ENCODE measurements around the gene YY1. TPM values are rescaled to one million over a fixed set of nuclear protein-coding genes. Genes with fewer than 3 reads are reported as not detected.

The YY1 gene
- total RNA-seq, 1 experiment from 2014 or later = 73.3 TPM

DNA sequence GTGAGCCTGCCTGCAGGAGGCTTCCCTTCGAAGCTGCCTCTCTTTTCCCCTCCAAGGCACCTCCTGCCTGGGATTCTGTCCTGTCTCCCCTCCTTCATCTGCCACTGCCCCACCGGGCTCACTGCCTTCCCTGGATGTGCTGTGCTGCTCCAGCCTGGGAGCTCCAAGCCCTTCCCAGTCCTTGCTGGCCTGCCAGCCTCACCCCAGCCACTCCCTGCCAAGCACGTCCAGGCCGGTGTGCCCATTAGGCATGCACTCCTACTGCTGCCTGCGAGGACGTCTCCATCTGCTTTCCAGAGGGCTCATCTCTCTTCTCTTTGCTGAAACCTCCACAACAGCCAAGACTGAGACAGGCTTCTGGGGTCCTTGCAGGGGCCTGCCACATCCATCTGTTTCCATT, 75.8 kb downstream of the YY1 start:
- ChIA-PET CTCF (interaction anchor here (0.7 to 2.1 kb wide), 2 partner anchors 11 to 39 kb away, joined by 3 to 8 read pairs; no protein-coding TSS in a partner anchor), POLR2A (no interaction called here)
- TF ChIP-seq, protein P1, sequence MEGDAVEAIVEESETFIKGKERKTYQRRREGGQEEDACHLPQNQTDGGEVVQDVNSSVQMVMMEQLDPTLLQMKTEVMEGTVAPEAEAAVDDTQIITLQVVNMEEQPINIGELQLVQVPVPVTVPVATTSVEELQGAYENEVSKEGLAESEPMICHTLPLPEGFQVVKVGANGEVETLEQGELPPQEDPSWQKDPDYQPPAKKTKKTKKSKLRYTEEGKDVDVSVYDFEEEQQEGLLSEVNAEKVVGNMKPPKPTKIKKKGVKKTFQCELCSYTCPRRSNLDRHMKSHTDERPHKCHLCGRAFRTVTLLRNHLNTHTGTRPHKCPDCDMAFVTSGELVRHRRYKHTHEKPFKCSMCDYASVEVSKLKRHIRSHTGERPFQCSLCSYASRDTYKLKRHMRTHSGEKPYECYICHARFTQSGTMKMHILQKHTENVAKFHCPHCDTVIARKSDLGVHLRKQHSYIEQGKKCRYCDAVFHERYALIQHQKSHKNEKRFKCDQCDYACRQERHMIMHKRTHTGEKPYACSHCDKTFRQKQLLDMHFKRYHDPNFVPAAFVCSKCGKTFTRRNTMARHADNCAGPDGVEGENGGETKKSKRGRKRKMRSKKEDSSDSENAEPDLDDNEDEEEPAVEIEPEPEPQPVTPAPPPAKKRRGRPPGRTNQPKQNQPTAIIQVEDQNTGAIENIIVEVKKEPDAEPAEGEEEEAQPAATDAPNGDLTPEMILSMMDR (IDR thresholded peaks at IDR 0.05; ENCODE audit: unreplicated experiment) = no peak
- peak overlapping the region; percentile 49 for H3K27ac Mint-ChIP-seq (ENCODE audit: low read depth, unreplicated experiment)
- no peak for DNase-seq (ENCODE audit: unreplicated experiment)
- BruUV-seq (replicated peaks) = no TSS peak
- intact Hi-C loops (cut with micrococcal nuclease) = no loop called here
- H3K4me1 Mint-ChIP-seq (ENCODE audit: insufficient read depth, unreplicated experiment) = peaks cover 10% of the 10 kb centered on the region
- no peaks in the 10 kb centered on the region for H3K27me3 Mint-ChIP-seq (ENCODE audit: insufficient read depth, unreplicated experiment)
- H3K4me3 Mint-ChIP-seq (ENCODE audit: unreplicated experiment) = no peak overlapping the region
- no peaks in the 10 kb centered on the region for H3K36me3 Mint-ChIP-seq (ENCODE audit: insufficient read depth, unreplicated experiment)
- H3K9me3 Mint-ChIP-seq (ENCODE audit: unreplicated experiment) = no peaks in the 10 kb centered on the region

DNA sequence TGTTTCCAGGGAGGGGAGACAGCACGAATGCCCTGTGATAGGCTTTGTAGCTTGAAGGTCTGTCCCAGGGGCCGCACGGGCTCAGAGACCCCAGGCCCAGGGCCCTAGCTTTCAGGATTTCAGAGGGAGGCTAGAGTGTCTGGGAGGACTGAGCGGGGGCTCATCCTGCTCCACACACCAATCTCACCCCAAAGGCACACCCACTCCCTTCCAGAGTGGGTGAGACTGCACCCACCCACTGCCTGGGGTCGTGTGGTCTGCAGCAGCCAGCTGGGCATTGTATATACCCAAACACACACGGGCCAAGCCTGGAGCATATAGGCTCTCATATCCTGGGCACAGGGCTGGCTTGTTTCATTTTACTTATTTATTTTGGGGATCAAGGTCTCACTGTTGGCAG, 78.4 kb downstream of the YY1 start:
- TF ChIP-seq, protein P1 (IDR thresholded peaks at IDR 0.05; ENCODE audit: unreplicated experiment) = no peak
- H3K4me1 Mint-ChIP-seq (ENCODE audit: insufficient read depth, unreplicated experiment) = peaks cover 18% of the 10 kb centered on the region
- intact Hi-C loops (cut with micrococcal nuclease) = no loop called here
- H3K27me3 Mint-ChIP-seq (ENCODE audit: insufficient read depth, unreplicated experiment) = no peaks in the 10 kb centered on the region
- H3K9me3 Mint-ChIP-seq (ENCODE audit: unreplicated experiment) = no peaks in the 10 kb centered on the region
- BruUV-seq (replicated peaks) = no TSS peak
- H3K27ac Mint-ChIP-seq (ENCODE audit: low read depth, unreplicated experiment) = no peak overlapping the region
- POLR2A ChIA-PET = interaction anchor here (0.6 kb wide), 1 partner anchor 11 kb away, joined by 3 read pairs; no protein-coding TSS in a partner anchor
- CTCF ChIA-PET = interaction anchor here (0.6 to 1.2 kb wide), 6 partner anchors 8 to 1430 kb away, joined by 3 to 5 read pairs (median 4); no protein-coding TSS in a partner anchor
- no peak for DNase-seq (ENCODE audit: unreplicated experiment)
- H3K36me3 Mint-ChIP-seq (ENCODE audit: insufficient read depth, unreplicated experiment) = no peaks in the 10 kb centered on the region
- no peak overlapping the region for H3K4me3 Mint-ChIP-seq (ENCODE audit: unreplicated experiment)

DNA sequence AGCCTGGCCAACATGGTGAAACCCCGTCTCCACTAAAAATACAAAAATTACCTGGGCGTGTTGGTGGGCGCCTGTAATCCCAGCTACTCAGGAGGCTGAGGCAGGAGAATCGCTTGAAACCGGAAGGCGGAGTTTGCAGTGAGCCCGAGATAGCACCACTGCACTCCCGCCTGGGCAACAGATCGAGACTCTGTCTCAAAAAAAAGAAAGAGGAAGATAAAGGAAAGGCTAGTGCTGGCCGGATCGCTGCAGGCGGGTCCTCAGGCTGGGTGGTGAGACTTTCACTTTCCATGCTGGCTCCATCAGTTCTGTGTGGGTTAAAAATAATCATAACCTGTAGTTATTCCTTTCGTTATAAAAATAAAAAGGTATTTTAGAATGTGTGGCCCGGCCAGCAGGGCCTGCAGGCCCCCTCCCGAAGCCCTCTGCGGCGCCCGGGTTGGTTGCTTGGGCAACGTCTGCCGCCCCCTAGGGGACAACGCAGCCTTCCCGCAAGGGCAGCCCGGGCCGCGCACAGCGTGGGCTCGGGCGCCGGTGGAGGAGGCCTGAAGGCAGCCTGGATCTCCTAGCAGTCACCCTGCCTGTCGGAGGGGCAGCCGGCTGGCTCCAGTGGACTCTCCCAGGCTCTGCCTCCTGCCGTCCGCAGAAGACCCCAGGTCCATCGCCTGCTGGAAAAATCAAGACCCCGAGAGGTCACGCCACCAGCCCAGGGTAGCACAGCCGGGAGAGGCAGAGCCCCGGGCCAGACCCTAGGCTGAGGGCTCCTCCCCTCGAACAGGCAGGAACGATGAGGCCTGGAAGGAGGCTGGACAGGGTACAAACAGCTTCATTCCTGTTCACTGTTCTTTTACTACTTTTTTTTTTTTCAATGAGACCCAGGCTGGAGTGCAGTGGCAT, 79.2 kb downstream of the YY1 start:
- no TSS peak for BruUV-seq (replicated peaks)
- intact Hi-C loops (cut with micrococcal nuclease) = no loop called here
- CTCF ChIA-PET = interaction anchor here (0.6 to 1.2 kb wide), 4 partner anchors 8 to 1430 kb away, joined by 3 to 5 read pairs (median 4); no protein-coding TSS in a partner anchor
- TF ChIP-seq, protein P1 (IDR thresholded peaks at IDR 0.05; ENCODE audit: unreplicated experiment) = peak; percentile 36
- H3K4me1 Mint-ChIP-seq (ENCODE audit: insufficient read depth, unreplicated experiment) = peaks cover 18% of the 10 kb centered on the region
- H3K4me3 Mint-ChIP-seq (ENCODE audit: unreplicated experiment) = no peak overlapping the region
- no peak for DNase-seq (ENCODE audit: unreplicated experiment)
- H3K27ac Mint-ChIP-seq (ENCODE audit: low read depth, unreplicated experiment) = no peak overlapping the region
- POLR2A ChIA-PET = interaction anchor here (0.6 kb wide), 1 partner anchor 10 kb away, joined by 3 read pairs; no protein-coding TSS in a partner anchor
- no peaks in the 10 kb centered on the region for H3K36me3 Mint-ChIP-seq (ENCODE audit: insufficient read depth, unreplicated experiment)
- no peaks in the 10 kb centered on the region for H3K9me3 Mint-ChIP-seq (ENCODE audit: unreplicated experiment)
- H3K27me3 Mint-ChIP-seq (ENCODE audit: insufficient read depth, unreplicated experiment) = no peaks in the 10 kb centered on the region

DNA sequence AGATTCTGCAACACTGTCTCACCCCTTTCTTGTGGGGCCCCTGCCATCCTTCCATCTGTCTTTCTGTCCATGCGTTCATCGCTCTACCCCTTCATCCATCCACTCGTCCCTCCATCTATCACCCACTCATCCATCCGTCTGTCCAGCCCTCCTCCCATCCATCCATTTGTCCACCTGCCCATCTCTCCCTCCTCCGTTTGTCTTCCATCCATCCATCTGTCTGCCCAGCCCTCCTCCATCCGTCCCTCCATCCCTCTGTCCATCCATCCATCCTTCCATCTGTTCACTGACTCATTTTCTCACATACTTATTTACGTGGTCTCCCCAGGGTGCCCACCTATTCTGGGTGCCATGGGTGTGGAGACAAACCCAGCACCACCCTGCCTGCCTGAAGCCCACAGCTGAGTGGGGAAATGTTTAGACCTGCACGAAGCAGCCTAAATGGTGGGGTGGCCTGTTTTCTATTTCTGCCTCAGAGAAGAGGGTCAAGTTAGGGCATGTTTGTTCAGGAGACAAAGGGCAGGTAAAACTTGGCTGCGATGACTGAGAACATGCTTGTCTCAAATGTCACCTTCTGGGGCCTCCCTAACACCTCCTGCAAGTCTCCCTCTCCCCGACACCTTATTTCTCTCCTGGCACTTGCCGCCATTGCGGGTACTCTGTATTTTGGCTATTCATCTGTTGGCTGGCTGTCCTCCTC, 81.4 kb downstream of the YY1 start:
- DNase-seq (ENCODE audit: unreplicated experiment) = peak; percentile 39
- H3K9me3 Mint-ChIP-seq (ENCODE audit: unreplicated experiment) = no peaks in the 10 kb centered on the region
- H3K4me1 Mint-ChIP-seq (ENCODE audit: insufficient read depth, unreplicated experiment) = peaks cover 8% of the 10 kb centered on the region
- intact Hi-C loops (cut with micrococcal nuclease) = no loop called here
- no peaks in the 10 kb centered on the region for H3K27me3 Mint-ChIP-seq (ENCODE audit: insufficient read depth, unreplicated experiment)
- CTCF ChIA-PET = interaction anchor here (0.7 kb wide), 1 partner anchor 11 kb away, joined by 3 read pairs; no protein-coding TSS in a partner anchor
- no peak overlapping the region for H3K27ac Mint-ChIP-seq (ENCODE audit: low read depth, unreplicated experiment)
- no peaks in the 10 kb centered on the region for H3K36me3 Mint-ChIP-seq (ENCODE audit: insufficient read depth, unreplicated experiment)
- TF ChIP-seq, protein P1 (IDR thresholded peaks at IDR 0.05; ENCODE audit: unreplicated experiment) = no peak
- POLR2A ChIA-PET = interaction anchor here (0.6 kb wide), 1 partner anchor 483 kb away, joined by 3 read pairs; no protein-coding TSS in a partner anchor
- H3K4me3 Mint-ChIP-seq (ENCODE audit: unreplicated experiment) = no peak overlapping the region
- no TSS peak for BruUV-seq (replicated peaks)

All from MCF 10A (cell line).